Neuron (in vitro differentiated cells): Measurements from ENCODE around the gene UNK.
"Not testable (repeated sequence)": the region's sequence is repeated elsewhere in the genome, so short reads cannot be mapped to it uniquely, and the experiment has no call there.

Experiments used
- H2AFZ ChIP-seq: one replicate; pipeline ENCODE4 v1.6.1; 2013; ENCODE audit warnings: low read depth, mild to moderate bottlenecking, inconsistent platforms, low read length, moderate library complexity
- H3K27me3 ChIP-seq: one replicate; pipeline ENCODE4 v1.6.1; 2013; ENCODE audit warnings: low read length; ENCODE audit not compliant: insufficient read depth
- H3K36me3 ChIP-seq: one replicate; pipeline ENCODE4 v1.6.1; 2013; ENCODE audit warnings: low read length; ENCODE audit not compliant: insufficient read depth
- H3K4me1 ChIP-seq: one replicate; pipeline ENCODE4 v1.6.1; 2013; ENCODE audit warnings: low read length; ENCODE audit not compliant: insufficient read depth
- H3K4me3 ChIP-seq: 2 replicates; pipeline ENCODE4 v1.5.1; 2013; ENCODE audit warnings: mild to moderate bottlenecking, low read length, moderate library complexity
- H3K9me3 ChIP-seq: one replicate; pipeline ENCODE4 v1.6.1; 2013; ENCODE audit warnings: low read length

UNK gene

DNA sequence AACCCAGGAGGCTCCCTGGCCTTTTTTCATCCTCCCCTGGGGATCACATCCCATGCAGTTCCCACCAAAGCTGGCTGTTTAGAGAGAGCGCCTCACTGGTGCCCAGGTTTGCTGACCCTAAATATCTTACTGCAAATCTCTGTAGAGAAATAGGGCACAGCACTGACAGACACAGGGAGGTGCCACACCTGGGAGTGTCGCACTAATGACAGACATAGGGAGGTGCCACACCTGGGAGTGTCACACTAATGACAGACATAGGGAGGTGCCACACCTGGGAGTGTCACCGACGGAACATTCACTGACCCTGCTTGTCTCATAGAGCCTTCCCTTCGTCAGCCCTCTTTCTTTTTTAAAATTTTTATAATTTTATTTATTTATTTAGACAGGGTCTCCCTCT lies 25.6 kb downstream of the UNK start:
- Histone ChIP-seq H3K36me3 (peaks cover 49% of the 10 kb centered on the region), H3K9me3 (no peaks in the 10 kb centered on the region), H3K4me1 (peaks cover 6% of the 10 kb centered on the region), H3K27me3 (no peaks in the 10 kb centered on the region), H3K4me3 (no peak overlapping the region), H2AFZ (no peak overlapping the region)

DNA sequence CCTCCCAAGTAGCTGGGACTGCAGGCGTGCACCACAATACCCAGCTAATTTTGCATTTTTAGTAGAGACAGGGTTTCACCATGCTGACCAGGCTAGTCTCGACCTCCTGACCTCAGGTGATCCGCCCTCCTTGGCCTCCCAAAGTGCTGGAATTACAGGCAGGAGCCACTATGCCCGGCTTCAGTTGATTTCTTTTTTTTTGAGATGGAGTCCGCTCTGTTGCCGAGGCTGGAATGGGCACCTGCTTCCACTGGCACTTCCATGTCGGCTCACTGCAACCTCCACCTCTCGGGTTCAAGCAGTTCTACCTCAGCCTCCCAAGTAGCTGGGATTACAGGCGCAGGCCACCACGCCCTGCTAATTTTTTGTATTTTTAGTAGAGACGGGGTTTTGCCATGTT lies 26.1 kb downstream of the UNK start:
- H2AFZ ChIP-seq, H3K9me3 ChIP-seq, H3K4me1 ChIP-seq, H3K4me3 ChIP-seq, H3K27me3 ChIP-seq: not testable (repeated sequence)
- H3K36me3 ChIP-seq, result peaks cover 53% of the 10 kb centered on the region

DNA sequence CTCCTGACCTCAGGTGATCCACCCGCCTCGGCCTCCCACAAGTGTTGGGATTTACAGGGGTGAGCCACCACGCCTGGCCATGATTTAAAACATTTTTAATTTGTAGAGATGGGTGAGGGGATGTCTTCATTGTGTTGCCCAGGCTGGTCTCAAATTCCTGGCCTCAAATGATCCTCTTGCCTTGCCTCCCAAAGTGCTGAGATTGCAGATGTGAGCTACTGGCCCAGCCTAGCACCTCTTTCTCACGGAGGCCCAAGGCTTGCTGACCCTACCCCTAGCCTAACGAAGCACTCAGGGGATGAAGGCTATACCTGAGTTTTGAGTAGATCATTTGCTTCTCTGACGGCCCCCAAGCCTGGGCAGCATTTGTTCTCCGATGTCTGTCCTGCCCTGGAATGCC lies 26.6 kb downstream of the UNK start:
- Histone ChIP-seq H3K36me3 (peaks cover 57% of the 10 kb centered on the region), H3K4me3 (no peak overlapping the region), H3K27me3 (no peaks in the 10 kb centered on the region), H2AFZ (no peak overlapping the region), H3K9me3 (no peaks in the 10 kb centered on the region), H3K4me1 (peaks cover 6% of the 10 kb centered on the region)

DNA sequence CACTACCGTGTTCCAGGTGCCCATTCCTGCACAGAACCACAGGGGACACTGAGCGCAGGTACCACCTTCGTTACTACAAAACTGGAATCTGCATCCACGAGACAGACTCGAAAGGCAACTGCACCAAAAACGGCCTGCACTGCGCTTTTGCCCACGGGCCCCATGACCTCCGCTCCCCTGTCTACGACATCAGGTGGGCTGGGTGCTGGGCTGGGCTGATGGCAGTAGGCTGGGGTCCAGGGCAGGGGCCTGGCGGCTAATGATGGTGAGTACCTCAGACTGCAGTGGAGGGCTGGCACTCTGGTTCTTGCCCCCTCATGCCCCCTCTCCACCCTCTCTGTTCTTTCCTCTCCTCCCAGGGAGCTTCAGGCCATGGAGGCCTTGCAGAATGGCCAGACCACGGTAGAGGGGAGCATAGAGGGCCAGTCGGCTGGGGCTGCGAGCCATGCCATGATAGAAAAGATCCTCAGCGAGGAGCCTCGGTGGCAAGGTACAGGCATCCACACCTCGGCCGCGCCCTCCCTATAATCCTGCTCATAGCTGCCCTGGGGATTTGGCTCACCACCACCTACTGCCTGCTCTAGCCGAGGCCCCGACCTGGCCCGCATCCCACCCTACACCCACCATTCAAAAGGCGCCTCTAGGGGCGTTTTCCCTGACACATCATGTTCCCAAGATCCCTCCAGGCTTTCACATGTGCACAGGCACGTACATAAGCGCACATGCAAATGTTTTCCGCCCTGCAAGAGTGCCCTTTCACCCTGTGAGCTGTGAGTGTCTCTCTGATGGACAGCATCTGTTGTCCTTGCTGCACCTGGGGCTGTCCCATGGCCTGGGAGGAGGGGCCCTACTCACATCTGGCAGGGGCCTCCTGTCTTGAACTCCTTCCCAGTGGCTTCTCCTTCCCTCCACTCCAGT lies 27.7 kb downstream of the UNK start:
- H3K27me3 ChIP-seq, result no peaks in the 10 kb centered on the region
- H3K4me1 ChIP-seq, result peaks cover 6% of the 10 kb centered on the region
- no peak overlapping the region for H2AFZ ChIP-seq
- H3K36me3 ChIP-seq, result peaks cover 68% of the 10 kb centered on the region
- no peak overlapping the region for H3K4me3 ChIP-seq
- H3K9me3 ChIP-seq, result no peaks in the 10 kb centered on the region

DNA sequence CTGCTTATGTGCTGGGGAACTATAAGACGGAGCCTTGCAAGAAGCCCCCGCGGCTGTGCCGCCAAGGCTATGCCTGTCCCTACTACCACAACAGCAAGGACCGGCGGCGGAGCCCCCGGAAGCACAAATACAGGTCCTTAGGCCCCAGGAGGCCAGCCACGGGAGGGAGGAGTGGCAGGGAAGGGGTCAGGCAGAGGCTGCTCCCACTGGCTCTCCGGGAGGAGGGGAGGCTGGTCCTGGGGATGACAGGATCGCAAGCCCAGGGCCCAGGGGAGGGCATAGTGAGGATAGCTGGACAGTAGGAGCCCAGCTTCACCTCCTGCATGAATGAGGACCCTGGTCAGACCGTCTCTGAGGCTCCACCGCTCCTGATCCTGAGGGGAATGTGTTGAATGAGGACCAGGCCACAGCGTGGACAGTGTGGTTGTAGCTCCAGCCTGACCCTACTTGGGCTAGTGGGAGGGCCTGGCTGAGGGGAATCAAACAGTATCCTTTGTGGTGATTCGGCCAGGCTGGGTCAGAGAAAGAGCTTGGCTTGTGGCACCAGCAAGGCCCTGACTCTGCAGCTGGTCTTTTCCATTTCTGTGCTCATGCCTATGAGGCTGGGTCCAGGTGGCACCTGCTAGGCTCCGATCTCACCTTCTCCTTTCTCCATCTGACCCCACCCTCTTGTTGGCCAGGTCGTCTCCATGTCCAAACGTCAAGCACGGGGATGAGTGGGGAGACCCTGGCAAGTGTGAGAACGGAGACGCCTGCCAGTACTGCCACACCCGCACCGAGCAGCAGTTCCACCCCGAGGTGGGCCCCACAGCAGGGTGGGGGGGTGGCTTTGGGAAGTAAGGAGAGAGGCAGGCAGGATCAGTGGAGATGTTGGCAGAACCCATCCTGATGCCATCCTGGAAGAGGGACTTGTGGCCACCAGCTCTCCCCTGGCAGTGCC lies 28.7 kb downstream of the UNK start:
- no peaks in the 10 kb centered on the region for H3K9me3 ChIP-seq
- no peak overlapping the region for H2AFZ ChIP-seq
- no peaks in the 10 kb centered on the region for H3K27me3 ChIP-seq
- H3K4me1 ChIP-seq, result peaks cover 6% of the 10 kb centered on the region
- peaks cover 78% of the 10 kb centered on the region for H3K36me3 ChIP-seq
- H3K4me3 ChIP-seq, result no peak overlapping the region

DNA sequence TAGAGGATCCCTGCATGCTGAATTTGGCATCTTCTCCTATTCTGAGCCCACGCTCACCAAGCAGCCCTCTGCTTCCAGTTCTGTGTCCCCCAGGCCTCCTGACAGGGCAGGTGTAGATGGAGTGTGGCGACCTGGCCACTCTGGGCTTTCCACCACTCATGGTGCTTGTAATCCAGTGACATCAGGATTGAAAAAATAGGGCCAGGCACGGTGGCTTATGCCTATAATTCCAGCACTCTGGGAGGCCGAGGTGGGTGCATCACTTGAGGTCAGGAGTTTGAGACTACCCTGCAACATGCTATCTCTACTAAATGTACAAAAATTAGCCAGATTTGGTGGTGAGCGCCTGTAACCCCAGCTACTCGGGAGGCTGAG lies 29.4 kb downstream of the UNK start:
- Histone ChIP-seq H3K36me3 (peaks cover 85% of the 10 kb centered on the region), H3K9me3 (no peaks in the 10 kb centered on the region)

DNA sequence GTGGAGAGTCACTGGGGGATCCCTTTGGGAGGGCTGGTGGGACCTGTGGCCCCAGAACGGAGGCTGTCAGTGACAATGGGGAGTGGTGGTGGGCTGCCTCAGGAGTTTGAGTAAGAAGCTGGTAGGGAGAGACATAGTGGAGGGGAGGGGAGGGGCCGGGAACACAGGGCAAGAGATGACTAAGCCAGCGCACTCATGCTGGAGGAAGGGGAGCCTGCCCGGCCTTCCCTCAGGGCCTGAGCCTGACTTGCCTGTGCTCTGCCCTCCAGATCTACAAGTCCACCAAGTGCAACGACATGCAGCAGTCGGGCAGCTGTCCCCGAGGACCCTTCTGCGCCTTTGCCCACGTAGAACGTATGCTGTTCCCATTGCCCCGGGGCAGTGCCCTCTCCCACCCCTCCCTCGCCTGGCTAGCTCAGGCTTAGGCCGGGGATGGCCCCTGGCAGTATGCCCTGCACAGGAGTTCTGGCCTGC lies 30.3 kb downstream of the UNK start:
- H3K4me1 ChIP-seq, result peaks cover 6% of the 10 kb centered on the region
- no peaks in the 10 kb centered on the region for H3K27me3 ChIP-seq
- H3K9me3 ChIP-seq, result no peaks in the 10 kb centered on the region
- peaks cover 84% of the 10 kb centered on the region for H3K36me3 ChIP-seq
- no peak overlapping the region for H3K4me3 ChIP-seq
- H2AFZ ChIP-seq, result no peak overlapping the region

More for the DNA sequence above, 29.4 kb downstream of the UNK start:
- Histone ChIP-seq H2AFZ (no peak overlapping the region), H3K4me1 (peaks cover 6% of the 10 kb centered on the region), H3K4me3 (no peak overlapping the region), H3K27me3 (no peaks in the 10 kb centered on the region)

DNA sequence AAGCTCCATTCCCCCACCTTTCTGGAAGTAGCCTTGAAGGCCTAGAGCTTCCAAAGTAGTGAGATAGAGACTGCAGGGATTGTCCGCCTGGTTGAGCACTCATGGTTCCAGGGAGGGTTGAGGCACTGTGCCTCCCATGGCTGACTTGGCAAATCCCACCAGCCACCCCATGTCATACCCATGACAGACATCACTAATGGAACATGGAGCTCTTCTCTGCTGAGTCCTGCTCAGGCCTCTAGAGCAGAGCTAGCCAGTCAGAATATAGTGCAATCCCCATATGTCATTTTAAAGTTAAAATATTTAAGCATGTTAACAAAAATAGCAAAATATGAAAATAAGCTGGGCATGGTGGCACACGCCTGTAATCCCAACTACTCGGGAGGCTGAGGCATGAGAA lies 30.8 kb downstream of the UNK start:
- Histone ChIP-seq H3K27me3 (no peaks in the 10 kb centered on the region), H3K4me3 (no peak overlapping the region), H3K9me3 (no peaks in the 10 kb centered on the region), H3K4me1 (peaks cover 6% of the 10 kb centered on the region), H3K36me3 (peaks cover 85% of the 10 kb centered on the region), H2AFZ (no peak overlapping the region)

DNA sequence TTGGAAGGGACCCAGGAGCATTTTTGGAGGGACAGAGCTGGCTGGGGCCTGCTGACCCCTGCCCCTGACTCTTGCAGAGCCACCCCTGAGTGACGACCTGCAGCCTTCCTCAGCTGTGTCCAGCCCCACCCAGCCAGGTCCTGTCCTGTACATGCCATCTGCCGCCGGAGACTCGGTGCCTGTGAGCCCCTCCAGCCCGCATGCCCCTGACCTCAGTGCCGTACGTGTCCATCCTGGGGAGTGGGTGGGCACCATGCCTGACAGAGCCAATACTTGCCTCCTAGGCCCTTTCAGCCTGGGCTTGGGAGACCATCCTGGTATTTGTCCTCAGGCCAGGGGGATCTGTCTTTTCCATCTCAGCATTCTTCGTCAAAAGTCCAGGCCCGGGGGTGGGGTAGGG lies 32.1 kb downstream of the UNK start:
- Histone ChIP-seq H3K4me3 (no peak overlapping the region), H3K27me3 (no peaks in the 10 kb centered on the region), H2AFZ (no peak overlapping the region), H3K9me3 (no peaks in the 10 kb centered on the region), H3K36me3 (peaks cover 92% of the 10 kb centered on the region), H3K4me1 (peaks cover 6% of the 10 kb centered on the region)

DNA sequence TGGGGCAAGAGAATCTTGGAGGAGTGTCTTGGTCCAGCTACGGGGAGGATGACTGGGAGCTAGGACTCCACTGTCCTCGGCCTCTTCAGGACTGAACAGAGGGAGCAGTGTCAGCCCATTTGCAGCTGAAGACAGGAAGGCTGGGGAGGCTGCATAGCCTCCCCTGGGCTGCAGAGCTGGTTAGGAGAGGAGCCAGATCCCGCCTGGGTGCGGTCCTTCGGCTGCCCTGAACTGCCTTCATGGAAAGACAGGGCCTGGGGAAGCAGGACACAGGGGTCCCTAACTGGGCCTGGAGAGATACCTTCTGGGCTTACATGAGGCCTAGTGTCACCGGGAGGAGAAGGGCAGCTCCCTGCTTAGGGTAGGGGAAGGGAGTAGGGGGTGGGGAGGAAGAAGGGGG lies 33.0 kb downstream of the UNK start:
- H3K4me1 ChIP-seq, result peaks cover 6% of the 10 kb centered on the region
- peaks cover 92% of the 10 kb centered on the region for H3K36me3 ChIP-seq
- H2AFZ ChIP-seq, result no peak overlapping the region
- no peak overlapping the region for H3K4me3 ChIP-seq
- no peaks in the 10 kb centered on the region for H3K9me3 ChIP-seq
- H3K27me3 ChIP-seq, result no peaks in the 10 kb centered on the region

DNA sequence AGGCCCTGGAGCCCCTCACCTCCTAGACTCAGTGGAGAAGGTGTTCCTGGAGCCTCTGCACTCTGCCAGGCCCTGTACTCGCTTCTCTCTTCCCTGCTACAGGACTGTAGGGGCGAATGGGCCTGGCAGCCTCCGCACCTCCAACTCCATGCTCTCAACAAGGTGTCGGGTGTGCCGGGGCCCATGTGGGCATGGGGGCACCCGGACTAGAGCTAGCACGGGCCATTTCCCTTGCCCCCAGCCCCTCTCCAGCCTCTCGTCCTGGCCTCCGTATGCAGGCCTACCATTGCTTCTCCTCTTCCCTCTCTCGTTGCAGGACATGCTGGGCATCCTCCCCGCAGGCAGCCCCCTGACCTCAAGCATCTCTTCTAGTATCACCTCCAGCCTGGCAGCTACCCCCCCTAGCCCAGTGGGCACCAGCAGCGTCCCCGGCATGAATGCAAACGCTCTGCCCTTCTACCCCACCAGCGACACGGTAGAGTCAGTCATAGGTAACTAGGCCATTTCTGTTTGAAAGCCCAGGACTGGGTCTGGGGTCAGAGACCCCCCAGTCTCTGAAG lies 33.8 kb downstream of the UNK start:
- Histone ChIP-seq H3K27me3 (no peaks in the 10 kb centered on the region), H3K4me1 (peaks cover 2% of the 10 kb centered on the region), H3K9me3 (no peaks in the 10 kb centered on the region), H2AFZ (no peak overlapping the region), H3K36me3 (peaks cover 93% of the 10 kb centered on the region), H3K4me3 (no peak overlapping the region)

DNA sequence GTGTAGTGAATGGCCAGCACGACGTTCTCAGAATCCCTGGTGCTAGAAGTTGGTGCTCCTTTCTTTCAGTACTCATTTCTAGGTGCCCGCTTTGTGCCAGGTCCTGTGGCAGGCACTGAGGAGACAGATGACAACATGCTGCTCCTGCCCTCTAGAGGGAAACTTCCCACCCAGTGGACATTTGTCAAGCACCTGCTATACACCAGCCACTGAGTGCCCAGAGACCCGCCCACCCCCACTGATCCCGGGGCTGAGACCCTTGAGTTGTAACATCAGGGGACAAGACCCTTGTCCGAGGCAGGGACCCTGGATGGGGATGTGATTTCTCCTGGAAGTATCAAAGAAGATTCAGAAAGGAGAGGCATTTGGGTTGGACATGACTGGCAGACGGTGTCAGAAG lies 34.5 kb downstream of the UNK start:
- Histone ChIP-seq H3K4me3 (no peak overlapping the region), H3K9me3 (no peaks in the 10 kb centered on the region), H3K27me3 (no peaks in the 10 kb centered on the region), H2AFZ (no peak overlapping the region), H3K36me3 (peaks cover 93% of the 10 kb centered on the region), H3K4me1 (no peaks in the 10 kb centered on the region)

DNA sequence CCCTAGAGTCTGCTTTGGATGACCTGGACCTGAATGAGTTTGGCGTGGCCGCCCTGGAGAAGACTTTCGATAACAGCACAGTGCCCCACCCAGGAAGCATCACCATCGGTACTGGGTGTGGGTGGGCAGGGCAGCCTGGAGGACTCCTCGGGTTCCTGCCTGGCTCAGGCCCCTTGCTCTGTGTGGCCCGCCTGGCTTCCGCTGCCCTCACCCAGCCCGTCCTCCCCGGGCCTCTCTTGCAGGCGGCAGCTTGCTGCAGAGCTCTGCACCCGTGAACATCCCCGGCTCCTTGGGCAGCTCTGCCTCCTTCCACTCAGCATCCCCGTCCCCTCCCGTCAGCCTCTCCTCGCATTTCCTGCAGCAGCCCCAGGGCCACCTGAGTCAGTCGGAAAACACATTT lies 35.1 kb downstream of the UNK start:
- Histone ChIP-seq H2AFZ (no peak overlapping the region), H3K27me3 (no peaks in the 10 kb centered on the region), H3K9me3 (no peaks in the 10 kb centered on the region), H3K36me3 (peaks cover 94% of the 10 kb centered on the region), H3K4me3 (no peak overlapping the region), H3K4me1 (no peaks in the 10 kb centered on the region)
